HG02885 (cell line): ENCODE results near the gene GAL3ST1.
"Not testable (repeated sequence)": the region's sequence is repeated elsewhere in the genome, so short reads cannot be mapped to it uniquely, and the experiment has no call there.

Experiments used
- ATAC-seq: cut with Tn5 transposase; IDR thresholded peaks from one replicate; pipeline ENCODE4 v1.9.1; 2021; ENCODE audit warnings: mild to moderate bottlenecking; ENCODE audit not compliant: unreplicated experiment, poor library complexity

Gene GAL3ST1

GRCh38 chr22:30600921-30601320, 26.5 kb upstream of the GAL3ST1 start:
- no peak for ATAC-seq

- no peak for ATAC-seq
Measured at GRCh38 chr22:30598986-30599385, 24.5 kb upstream of the GAL3ST1 start.

GRCh38 chr22:30596886-30597285, 22.4 kb upstream of the GAL3ST1 start:
- no peak for ATAC-seq

- ATAC-seq: no peak
Measured at GRCh38 chr22:30596199-30596598, 21.7 kb upstream of the GAL3ST1 start.

- ATAC-seq: not testable (repeated sequence)
Measured at GRCh38 chr22:30592360-30592713, 17.9 kb upstream of the GAL3ST1 start.

- peak; percentile 97 for ATAC-seq
Measured at GRCh38 chr22:30591588-30592359, 17.3 kb upstream of the GAL3ST1 start, which contains the start of gene PES1. Gene PES1, minus strand, starts transcription at chr22:30591910. Its CDS starts 77 bp downstream, at chr22:30591833.

GRCh38 chr22:30591191-30591587, 16.7 kb upstream of the GAL3ST1 start:
- no peak for ATAC-seq

GRCh38 chr22:30586414-30586813, 11.9 kb upstream of the GAL3ST1 start:
- no peak for ATAC-seq

GRCh38 chr22:30584441-30584840, 10.0 kb upstream of the GAL3ST1 start:
- ATAC-seq: no peak

- no peak for ATAC-seq
Measured at GRCh38 chr22:30582788-30583545, 8.5 kb upstream of the GAL3ST1 start.

GRCh38 chr22:30582051-30582450, 7.6 kb upstream of the GAL3ST1 start:
- ATAC-seq: no peak

- no peak for ATAC-seq
Measured at GRCh38 chr22:30580896-30581295, 6.4 kb upstream of the GAL3ST1 start.

- no peak for ATAC-seq
Measured at GRCh38 chr22:30578481-30578880, 4.0 kb upstream of the GAL3ST1 start.

GRCh38 chr22:30575859-30576258, 1.4 kb upstream of the GAL3ST1 start:
- no peak for ATAC-seq

- no peak for ATAC-seq
Measured at GRCh38 chr22:30574997-30575671, 669 bp upstream of the GAL3ST1 start.

GRCh38 chr22:30573594-30574094, 821 bp downstream of the GAL3ST1 start:
- no peak for ATAC-seq

- ATAC-seq: no peak
Measured at GRCh38 chr22:30572840-30573593, 1.4 kb downstream of the GAL3ST1 start.

GRCh38 chr22:30572210-30572609, 2.3 kb downstream of the GAL3ST1 start:
- ATAC-seq: no peak

GRCh38 chr22:30569674-30570202, 4.7 kb downstream of the GAL3ST1 start:
- no peak for ATAC-seq
